Activated T-cell treated with anti-CD3 and anti-CD28 coated beads, Interleukin-2, amount 50 U/mL, for 48 hours (primary cell): Measurements from ENCODE around the gene PLEKHH1.
A peak's percentile ranks its signal among the peaks of the same experiment; 100 is the strongest.

Source experiments
- DNase-seq, 2 experiments: peaks; one replicate each; pipeline ENCODE4 v3.0.0-alpha.2; 2020

The PLEKHH1 gene

DNA sequence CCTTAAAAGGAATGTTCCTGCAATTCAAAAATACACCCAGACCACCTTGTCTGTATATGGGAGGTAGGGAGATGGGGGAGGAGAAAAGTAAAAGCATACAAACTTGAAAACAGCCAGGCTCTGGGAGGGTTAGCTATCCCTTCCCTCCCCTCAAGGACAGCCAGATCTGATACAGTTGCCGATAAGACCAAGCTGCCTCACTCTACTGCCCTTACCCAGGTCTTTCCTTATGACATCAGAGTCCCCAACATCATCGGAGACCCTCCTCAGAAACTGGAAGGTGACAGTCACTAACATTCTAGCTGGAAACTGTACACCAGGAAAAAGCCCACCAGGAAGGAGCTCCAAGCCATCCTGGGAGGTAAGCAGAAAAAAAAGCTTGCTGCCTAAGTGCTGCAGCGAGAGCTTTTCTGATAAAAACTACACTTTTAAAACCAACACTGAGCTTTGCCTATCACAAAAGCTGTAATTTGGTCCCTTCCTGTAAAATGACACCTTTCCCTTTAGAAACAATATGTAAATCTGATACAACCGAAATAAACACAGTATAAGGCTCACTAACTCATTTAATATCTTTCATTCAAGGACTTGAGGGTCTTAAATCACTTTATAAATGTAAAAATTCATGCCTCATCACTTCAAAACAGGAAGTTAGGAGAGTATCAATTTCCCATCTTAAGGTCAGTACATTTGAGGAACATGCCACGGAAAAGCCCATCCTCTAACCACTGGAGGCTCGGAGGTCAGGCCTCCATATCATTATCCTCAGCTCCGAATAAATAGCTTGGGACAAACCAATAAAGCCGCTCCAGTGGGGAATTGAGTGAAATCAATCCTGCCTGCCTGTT, 20.4 kb upstream of the PLEKHH1 start:
- DNase-seq: no peak

DNA sequence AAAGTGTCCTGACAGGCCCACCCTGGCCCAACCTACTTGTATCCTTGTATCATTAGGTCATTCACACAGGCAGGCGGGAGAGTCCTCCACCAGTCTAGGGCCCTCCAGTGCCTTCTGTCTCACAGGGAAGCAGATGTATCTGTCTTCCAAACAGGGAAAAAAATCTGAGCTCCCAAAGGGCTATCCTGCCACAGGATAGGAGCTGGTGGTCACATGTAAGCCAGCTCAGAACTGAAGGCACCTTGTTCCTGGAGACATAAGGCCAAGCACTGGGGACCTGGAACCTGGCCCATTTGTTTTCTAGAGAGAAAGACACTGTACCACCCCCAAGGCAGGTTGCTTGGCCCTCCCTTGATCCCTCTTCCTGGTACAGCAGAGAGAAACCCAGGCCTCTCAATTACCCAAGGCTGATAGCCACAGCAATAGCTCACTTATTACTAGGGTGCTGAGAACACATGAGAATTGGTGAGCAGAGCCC, 19.4 kb upstream of the PLEKHH1 start:
- no peak for DNase-seq

- DNase-seq: no peak
Measured at GRCh38 chr14:67514203-67514607, 18.9 kb upstream of the PLEKHH1 start.

DNA sequence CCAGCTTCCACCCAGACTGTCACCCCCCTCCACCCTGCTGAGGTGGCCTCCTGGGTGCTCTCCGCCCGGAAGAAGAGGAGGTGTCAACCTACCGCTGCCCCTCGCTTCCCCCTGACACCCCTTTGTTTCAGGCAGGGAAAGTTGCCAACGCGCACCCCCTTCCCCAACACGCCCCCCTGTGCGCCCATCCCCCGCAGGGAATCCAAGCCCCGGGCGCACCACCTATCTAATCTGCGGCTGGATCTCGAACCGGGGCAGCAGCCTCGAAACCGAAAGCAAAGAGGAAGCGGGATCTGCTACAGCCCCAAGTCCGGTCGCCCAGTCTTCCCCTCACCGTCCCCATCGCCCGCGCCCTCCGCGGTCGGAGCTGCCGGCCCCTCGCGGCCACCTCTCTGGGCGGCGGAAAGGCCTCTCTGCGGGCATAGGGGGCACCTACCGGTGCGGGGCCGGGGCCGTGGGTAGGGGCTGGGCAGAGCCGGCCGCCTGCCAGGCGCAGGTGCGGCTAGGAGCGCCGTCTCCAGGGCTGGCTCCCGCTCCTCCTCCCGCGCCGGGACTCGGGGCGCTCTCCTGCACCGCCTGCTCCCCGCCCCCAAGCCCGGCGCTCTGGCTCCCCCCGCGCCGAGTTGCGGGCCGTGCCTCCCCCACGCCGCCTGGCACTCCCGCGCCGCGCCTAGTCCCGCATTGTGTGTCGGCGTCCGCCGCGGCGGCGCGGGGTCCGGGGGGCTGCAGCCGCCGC, 18.3 kb upstream of the PLEKHH1 start:
- peak; percentile 45 to 52 for DNase-seq

DNA sequence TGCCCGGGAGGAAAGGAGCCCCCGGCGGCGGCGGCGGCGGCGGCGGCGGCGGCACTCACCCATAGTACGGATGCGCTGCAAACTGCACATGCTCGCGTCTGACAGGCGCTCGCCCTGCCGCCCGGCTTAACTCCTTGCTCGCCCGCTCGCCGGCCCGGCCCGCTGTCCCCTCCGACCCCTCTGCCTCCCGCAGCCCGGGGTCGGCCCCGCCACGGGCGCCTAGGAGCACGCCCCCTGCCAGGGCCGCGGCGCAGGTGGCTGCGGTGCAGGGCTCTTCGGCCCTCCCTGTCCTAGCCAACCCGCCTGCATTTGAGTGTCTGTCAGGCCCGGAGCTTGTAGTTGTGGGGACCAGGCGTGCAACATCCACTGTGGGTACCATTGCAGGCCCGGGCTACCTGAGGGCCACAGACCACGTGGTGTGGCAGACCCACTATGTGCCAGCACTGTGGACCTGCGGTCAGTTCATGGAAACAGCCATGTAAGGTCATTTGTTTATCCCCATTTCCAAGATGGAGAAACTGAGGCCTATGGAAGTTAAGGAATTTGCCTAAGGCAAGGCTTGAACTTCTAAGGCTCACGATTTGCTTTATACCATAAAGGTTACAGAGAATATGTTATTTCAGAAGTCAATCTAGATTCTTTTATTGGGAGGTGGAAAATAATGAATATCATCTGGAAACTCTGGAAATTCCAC, 17.6 kb upstream of the PLEKHH1 start:
- peak; percentile 60 to 66 for DNase-seq

GRCh38 chr14:67516676-67517075, 16.4 kb upstream of the PLEKHH1 start:
- no peak for DNase-seq

DNA sequence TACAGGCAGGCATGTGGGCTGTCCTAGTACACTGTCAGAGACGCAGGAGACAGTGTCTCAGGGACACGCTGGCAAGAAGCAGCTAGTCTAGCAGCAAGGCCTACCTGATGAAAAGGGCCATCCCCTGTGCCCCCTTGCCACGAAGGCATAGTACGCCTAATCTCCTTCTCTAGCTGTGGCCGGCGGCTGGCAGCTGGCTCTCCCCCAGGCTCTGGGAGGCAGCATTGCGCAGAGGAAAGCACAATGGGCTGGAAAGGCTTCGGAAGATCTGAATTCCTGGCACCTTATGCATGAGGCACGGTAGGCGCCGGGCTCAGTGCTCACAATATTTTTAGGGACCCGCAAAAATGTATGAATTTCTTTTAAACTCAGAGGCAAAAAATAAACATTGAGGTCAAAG, 16.0 kb upstream of the PLEKHH1 start:
- DNase-seq: no peak

DNA sequence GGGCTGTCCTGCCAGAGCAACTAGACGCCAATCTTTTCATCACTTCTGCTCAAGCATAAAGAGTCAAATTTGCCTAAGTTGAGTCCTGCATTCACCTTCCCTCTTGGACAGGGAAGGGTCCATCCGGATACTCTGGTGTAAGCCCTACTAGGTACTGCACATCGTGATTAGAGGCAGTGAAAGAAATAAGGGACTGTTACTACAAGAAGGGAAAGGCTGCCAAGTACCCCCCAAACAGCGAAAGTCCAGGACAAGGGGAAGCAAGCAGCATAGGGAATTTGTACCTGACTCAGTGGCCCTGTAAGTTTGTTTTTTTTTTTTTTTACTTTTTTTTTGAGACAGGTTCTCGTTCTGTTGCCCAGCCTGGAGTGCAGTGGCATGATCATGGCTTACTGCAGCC, 13.7 kb upstream of the PLEKHH1 start:
- DNase-seq: no peak

DNA sequence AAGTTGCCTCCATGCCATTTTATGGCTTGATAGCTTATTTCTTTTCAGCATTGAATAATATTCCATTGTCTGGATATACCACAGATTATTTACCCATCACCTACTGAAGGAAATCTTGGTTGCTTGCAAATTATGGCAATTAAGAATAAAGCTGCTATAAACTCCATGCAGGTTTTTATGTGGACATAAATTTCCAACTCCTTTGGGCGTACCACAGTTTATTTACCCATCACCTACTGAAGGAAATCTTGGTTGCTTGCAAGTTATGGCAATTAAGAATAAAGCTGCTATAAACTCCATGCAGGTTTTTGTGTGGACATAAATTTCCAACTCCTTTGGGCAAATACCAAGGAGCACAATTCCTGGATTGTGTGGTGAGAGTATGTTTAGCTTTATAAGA, 12.6 kb upstream of the PLEKHH1 start:
- no peak for DNase-seq

GRCh38 chr14:67522270-67522669, 10.8 kb upstream of the PLEKHH1 start:
- no peak for DNase-seq

DNA sequence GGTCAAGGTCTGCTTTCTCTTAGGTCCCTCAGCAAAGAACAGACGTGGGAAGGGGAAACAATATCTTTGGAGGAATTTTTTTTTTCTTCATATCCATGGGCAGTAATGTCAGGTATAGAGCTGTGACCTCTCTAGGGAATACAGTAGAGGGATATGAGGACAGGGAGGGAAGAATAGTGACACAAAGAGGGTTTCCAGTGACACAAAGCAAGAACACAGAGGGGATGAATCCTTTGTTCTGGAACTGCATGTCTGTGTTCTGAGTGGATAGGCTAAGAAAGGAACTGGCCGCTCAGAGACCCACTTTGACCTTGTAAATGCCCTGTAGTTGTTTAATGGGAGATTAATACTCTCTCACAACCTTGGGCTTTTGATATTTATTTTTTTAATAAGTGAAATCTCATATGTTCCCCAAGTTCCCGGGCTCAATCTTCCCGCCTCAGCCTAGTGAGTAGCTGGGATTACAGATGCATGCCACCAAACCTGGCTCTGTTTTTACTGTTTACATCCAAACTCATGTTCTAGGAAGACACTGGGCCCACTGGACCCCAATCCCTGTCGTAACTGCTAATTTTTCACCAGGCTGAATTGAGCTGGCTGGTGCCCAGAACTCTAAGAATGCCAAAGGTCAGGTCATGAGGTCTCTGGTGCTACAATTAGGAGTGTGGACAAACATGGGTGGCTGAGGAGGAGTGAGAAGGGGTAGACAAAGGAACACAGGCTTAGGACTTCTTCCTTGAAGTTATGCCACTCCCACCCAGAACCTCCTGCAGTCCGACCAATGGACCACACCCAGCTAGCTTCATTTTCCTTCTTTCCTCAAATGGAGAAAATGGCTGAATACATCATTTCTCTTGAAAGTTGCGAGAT, 9.1 kb upstream of the PLEKHH1 start:
- no peak for DNase-seq

- no peak for DNase-seq
Measured at GRCh38 chr14:67524634-67524963, 8.5 kb upstream of the PLEKHH1 start.

DNA sequence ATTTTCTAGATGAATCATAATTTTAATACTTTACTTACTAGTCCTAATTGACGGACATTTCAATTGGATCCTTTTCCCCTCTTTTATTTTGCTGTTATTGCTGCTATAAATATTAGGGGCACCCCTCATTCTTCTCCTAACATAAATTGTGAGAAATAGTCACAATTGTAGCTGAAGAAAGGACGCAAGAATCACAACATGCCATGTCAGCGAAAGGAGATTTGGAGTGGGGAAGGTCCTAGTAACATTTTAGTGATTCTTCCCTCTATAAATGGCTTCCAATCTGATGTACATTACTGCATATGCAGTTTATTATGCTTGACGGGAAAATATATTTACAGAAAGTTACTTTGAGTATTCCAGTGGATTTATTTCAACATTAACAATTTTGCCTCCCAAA, 7.7 kb upstream of the PLEKHH1 start:
- no peak for DNase-seq

DNA sequence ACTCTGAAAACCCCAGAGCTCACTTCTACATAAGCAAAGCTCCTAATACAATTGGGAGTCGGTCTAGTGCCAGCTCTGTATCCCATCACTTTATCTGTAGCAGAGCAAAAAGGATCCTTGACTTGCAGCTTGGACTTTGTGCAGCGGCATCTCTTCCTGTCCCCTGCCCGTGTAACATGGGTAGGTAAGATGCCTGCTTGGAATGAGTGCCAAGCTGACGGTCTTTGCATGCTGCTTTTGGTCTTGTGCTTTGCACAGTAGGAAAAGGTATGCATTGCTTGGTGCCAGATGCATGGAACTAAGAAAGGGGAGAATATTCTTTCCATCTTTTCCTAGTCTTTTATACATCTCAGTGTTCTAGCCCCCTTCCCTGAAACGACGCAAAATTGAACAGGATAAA, 6.9 kb upstream of the PLEKHH1 start:
- no peak for DNase-seq

DNA sequence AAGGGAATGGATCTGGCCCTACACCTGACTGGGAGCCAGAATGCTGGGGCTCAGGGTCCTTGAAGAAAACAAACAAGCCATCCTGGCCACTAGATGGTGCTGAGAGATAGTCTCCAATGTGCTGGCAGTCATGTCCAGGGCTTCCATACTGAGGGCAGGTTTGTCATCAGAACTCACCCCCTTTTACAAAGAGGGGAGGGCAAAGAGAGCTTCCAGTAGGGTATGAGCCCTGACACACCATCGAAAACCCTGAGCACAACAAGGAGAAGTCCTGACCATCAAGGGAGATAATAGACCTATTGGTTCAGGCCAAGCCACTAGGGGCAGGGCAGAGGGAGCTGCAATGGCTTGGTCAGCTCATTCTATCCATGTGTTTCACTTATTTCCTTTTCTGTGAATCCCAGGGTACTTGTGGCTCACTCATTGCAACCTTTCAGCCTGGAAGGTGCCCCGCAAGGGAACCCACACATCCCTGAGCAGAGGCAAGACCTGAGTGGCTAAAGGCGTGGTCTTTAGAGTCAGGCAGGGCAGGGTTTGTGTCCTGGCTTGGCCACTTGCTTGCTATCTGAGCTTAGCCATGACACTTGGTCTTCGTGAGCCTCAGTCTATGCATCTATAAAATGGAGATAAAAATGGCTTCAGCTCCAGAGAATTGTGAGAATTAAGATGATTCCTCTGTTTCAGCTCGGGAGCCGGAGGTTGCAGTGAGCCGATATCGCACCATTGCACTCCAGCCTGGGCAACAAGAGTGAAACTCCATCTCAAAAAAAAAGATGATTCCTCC, 6.2 kb upstream of the PLEKHH1 start:
- peak in 1 of 2 experiments; percentile 54 for DNase-seq

- DNase-seq: no peak
Measured at GRCh38 chr14:67527756-67528155, 5.3 kb upstream of the PLEKHH1 start.

GRCh38 chr14:67528276-67528675, 4.8 kb upstream of the PLEKHH1 start:
- DNase-seq: no peak

DNA sequence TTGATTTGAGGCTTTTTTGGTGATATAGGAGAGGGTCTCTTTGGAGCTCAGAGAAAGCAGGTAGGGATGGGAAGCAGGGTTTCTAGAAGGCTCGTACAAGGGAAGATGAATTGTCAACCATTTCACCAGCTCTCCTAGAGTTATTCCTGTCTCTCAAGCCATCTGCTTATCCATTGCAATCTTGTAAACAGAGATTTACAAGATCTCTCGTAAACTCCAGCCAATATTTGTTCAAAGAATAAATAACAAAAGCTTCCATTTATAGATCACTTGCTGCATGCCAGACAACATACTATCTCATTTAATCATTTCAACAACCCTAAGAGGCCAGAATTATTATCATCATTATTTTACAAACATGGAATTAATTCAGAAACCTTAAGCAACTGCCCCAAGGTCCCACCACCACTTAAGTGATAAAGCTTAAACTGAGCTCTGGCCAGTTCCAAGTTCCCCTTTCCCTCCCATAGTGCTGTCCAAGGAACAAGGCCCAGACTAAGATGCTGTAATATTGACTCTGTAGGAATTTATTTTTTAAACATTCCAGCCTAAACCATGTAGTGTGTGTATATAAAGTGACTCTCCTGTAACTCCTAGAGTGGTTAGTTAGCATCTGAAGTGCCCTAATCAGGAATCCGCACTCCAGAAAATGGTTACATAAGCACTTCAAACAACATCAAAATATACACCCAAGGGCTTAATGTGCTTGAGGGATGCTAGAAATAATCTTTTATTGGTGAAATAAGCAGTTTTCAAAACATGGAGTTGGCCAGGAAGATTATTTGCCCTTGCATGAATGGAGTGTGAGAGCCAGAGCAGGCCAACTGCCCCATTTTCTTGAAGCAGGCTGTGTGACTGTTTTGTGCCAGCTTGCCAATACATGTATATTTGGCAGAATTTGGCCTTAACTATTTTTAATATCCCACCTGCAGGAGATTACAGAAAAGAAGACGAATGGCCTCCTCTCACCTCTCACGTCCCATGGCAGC, 2.8 kb upstream of the PLEKHH1 start:
- no peak for DNase-seq

DNA sequence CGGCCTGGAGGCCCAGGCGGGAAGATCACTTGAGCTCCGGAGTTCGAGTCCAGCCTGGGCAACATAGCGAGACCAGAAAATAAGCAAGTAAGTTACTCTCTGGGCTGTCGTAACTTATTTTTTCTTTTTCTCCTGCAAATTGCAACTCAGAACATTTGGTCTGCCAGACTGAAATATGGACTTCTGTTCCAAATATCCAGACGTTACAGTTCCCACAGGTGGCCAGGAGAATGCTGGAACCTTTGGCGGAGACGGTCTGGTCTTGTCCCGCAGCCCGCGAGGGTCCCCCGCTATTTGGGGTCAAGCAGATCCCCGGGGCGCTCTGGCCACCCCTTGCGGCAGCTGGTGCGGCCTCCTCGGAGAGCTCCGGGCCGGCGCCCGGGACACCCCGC, 488 bp upstream of the PLEKHH1 start:
- no peak for DNase-seq

DNA sequence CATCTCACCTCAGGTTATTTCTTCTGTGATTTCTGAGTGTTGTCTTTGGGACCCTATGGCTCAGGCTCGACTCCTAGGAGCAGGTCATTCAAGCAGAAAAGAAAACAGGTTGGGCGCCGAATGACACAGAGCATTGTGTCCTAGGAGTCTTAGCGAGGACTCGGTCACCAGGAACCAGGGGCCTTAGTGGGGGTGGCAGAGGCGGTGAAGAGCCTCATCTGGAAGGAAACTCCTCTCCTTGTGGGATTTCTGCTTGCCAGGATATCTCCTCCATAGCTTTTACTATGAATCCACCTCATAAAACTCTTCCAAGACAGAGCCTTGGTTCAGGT, 630 bp downstream of the PLEKHH1 start:
- peak in 1 of 2 experiments; percentile 27 for DNase-seq

DNA sequence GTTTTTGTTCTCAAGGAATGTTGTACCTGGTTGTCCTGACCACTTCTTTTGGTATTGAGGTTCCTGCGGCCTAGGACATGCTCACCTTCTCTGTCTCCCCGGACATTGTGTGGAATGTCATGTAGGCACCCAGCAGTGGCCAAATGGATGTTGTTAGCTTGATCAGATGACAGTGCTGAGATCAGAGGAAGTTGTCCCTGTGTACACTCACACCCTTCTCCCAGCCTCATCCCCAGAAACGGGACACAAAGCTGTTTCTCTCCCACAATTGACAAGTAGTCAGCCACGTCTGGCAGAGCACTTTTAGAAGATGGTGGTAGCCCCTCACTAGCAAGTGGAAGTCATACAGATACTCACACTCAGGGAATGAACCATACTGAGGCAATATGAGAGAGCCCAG, 3.0 kb downstream of the PLEKHH1 start:
- no peak for DNase-seq
